NCI-H446 treated with DMSO at 0.1 percent for 48 hours (cell line): ENCODE measurements around the gene PDE8A.

Experiments
- DNase-seq: peaks from one replicate; lab custom pipeline; 2025; lab: John Stamatoyannopoulos, UW

PDE8A gene

DNA sequence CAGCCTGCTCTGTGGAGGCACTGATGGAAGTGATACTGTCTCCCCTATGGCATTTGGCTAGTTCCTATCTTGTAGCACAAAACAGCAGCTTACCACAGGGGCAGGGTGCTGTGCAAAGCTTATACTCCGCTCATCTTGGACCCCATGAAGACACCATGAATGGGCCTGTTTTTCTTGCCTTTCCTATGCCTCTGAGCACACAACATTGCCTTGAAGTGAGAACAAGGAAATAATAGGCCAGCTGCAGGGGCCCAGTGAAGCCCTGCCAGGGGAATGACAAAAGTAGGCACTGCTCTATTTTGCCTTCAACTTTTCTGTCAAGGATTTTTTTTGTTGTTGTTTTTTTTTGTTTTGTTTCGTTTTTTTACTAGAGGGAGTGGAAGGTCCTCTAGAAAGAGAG lies 110.3 kb downstream of the PDE8A start:
- DNase-seq = no peak

DNA sequence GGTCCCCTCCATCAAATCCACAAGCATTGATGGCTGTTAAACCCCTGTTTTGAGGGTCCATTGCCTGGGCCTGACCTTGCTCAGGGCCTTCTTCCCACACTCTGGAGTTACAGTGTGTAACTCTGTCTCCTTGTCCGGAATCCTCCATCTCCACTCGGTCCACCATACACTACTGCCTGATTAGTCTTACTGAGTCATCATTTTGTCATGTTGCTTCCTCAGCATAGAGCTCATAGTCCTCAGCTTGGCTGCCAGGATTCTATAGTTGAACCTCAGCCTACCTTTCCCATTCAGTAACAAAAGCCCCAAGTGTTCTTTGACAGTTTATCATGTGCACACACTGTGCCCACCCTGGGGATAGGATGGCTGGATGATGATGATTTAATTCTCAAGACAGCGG lies 113.0 kb downstream of the PDE8A start:
- DNase-seq = no peak

DNA sequence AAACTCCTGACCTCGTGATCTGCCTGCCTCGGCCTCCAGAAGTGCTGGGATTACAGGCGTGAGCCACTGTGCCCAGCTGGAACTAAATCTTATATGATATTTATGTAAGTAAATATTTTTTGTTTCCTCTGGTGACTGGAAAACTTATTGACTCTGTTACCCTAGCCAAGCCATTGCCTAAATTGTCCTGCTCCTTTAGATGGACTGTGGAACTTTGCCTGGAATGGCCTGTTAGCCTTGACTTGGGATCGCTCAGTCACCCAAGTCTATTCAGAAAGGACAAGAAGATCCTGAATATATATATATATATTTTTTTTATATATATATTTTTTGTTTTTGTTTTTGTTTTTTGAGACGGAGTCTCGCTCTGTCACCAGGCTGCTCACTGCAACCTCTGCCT lies 113.9 kb downstream of the PDE8A start:
- no peak for DNase-seq

DNA sequence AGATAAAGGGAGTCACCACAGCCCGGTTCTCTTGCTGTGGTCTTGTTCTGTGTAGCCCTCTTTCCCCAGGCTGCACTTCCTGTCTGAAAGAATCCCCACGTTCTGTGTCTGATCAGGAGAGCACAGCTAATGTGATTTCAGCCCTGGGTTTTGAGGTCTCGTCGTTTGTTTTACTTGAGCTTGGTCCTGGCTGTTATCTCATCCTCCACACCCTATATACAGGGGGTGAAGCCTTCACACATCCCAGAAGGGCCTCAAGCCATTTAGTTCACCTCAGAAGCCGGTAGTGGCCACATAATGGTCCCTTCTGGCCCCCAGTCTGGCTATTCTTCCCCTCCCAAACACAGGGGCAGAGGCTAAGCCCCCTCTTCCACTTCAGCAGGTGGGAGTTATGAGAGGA lies 115.6 kb downstream of the PDE8A start:
- no peak for DNase-seq

DNA sequence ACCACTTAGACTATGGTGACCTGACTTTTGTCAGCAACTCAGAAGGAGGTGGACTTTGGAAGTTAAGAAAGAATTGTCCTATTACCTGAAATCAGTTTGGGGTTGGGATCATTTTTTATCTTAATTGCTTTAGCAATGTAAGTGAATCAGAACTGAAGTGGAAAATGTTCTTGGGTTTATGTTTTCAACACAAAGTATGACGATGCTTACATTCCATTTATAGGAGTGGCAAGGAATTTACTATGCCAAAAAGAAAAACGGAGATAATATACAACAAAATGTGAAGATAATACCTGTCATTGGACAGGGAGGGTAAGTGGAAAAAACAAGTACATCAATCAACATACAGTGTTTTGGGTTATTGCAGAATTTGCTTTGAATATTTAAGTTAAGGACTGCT lies 116.1 kb downstream of the PDE8A start:
- no peak for DNase-seq

DNA sequence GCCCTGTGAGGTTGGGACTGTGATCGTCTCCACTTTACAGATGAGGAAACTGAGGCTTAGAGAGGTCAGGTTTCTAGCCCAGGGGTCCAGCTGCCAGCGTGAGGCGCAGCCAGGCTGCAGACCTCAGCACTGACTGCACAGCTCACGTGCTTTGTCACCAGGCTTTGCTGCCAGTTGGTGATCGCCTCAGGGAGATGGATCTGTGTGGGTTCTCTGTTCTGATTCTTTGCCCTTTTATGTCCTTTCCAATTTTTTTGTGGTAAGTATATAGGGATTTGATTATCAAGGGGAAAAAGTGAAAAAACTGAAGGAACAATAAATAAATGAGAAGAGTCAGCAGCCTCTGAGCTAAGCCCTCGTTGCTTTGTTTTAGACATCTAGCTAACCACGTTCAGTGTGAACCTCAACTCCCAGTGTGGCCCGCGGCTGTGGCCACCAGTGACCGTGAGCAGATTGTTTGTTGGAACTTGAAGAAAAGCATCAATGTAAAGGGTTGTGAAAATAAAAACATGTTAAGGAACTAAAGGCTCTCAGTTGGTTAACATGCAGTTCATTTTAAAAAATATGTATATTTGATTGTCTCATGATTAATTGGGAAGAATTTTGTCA lies 117.6 kb downstream of the PDE8A start:
- DNase-seq = no peak

DNA sequence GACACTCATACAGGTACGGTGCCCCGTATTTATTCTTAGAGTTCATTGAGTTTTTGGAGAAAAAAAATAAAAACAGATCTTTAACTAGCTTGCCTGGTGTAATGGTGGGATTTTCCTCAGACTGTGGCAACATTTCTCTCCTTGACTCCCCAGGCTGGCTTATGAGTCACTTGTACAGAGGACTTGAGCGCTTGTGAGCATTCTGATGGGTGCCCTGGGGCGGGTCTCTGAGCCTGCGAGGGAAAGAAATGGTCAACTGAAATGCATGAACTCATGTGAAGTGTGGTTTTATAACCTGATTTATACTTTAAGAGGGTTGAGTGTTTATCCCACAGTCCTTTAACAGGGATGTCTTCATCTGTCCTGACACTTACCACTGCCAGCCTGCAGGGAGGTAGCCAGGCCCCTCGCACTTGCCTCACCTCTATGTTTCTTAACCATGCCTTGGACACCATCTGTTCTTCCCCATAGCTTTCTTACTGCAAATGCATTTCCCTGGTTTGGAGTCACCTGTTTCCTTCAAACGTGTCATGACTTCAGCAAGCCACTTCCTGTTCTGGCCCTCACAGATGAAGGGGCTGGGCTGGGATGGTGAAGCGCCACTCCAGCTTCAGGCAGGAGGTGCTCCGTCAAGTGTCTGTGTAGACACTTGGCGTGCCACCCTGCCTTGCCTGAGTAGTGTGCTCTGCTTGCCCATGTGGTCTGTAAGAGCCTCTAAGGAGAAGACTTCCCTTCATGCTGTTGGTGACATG lies 118.7 kb downstream of the PDE8A start:
- no peak for DNase-seq

GRCh38 chr15:85104584-85104983 lies 122.9 kb downstream of the PDE8A start:
- no peak for DNase-seq

DNA sequence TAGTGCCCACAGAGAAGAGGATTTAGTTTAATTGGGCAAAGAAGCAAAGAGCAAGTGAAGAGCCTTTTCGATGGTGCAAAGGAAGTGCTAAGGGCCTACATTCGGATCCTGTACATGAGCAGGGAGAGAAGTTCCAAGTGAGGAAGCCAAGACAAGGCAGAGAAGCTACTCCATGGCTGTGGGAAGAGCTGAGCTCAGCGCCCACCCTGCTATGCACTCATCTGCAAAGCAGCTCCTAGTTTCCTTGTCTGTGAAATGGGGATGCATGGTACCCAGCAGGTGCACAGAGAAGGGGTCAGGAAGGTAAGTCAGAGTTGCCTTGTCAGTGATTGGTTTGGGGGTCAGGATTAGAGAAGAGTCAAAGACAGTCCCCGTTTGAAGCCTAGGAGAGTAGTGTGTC lies 126.5 kb downstream of the PDE8A start:
- no peak for DNase-seq

GRCh38 chr15:85109333-85109732 lies 127.7 kb downstream of the PDE8A start:
- DNase-seq = no peak

GRCh38 chr15:85112997-85113396 lies 131.3 kb downstream of the PDE8A start:
- DNase-seq = no peak

DNA sequence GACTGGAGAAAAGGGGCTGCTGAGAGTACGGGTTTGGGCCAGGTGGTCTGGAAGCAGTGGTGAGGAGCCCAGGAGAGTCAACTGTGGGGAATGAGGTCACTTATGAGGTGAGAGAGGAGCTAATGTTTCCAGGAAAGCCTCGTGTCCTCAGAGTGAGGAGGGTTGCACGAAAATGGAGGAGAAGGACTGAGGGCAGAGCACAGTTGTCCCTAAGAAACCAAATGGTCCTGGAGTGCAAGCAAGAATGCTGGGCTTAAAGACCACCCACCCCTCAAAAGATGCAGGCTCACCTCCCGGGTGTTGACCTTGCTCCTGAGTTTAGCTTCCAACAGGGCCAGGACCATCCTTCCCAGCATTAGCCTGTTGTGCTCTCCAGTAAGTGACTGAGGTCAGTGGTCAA lies 133.2 kb downstream of the PDE8A start:
- DNase-seq = no peak

DNA sequence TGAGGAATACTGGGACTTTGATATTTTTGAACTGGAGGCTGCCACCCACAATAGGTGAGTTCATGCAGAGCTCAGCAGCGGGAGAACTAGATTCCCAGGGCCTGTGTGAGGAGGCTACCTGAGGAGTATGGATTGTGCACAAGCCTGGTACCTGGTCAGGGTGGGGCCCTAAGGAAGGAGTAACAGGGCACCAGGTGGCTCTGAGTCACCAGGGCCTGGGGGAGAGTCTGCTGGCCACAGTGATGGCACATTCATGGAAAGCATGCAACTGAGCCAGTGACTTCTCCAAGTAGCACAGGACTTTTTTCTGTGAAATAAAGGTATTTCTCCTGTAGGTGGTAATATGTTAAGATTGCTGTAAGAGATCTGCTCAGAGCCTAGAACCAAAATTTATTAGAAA lies 134.4 kb downstream of the PDE8A start:
- no peak for DNase-seq

GRCh38 chr15:85116494-85116893 lies 134.8 kb downstream of the PDE8A start:
- no peak for DNase-seq

- DNase-seq = no peak
Observed at GRCh38 chr15:85116925-85117646, 135.4 kb downstream of the PDE8A start.

- no peak for DNase-seq
Observed at GRCh38 chr15:85118173-85118572, 136.5 kb downstream of the PDE8A start.

- no peak for DNase-seq
Observed at GRCh38 chr15:85118581-85118980, 136.9 kb downstream of the PDE8A start.

GRCh38 chr15:85120351-85121113 lies 138.9 kb downstream of the PDE8A start:
- no peak for DNase-seq

DNA sequence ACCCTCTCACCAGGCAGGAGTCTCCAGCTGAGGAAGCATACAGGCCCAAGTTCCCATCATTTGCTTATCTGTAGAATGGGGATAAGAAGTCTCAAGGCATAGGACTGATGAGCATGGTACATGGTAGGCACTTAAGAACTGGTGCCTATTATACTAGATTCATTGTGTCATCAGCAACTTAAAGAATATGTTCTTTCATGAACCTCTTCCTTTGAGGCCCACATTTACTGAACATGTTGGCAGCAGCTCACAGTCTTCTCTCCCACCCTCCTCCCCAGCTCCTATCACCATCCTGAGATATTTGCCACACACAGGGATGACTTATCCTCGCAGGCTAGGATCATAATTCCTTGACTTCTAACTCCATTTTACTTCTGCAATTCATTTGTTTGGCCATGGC lies 142.5 kb downstream of the PDE8A start:
- DNase-seq = no peak

GRCh38 chr15:85125056-85125661 lies 143.5 kb downstream of the PDE8A start:
- DNase-seq = no peak

DNA sequence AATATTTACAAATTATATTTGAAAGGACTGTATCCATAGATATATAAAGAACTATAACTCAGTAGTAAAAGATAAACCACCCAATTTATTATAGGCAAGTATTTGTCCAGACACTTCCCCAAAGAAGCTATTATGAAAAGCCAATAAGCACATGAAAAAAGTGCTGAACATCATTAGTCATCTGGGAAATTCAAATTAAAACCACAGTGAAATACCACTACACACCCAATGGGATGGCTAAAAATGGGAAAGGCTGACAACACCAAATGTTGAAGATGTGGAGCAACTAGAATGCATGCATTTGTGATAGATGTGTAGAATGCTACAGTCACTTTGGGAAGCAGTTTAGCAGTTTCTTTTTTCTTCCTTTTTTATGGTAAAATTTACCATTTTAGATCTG lies 147.0 kb downstream of the PDE8A start:
- DNase-seq = no peak

DNA sequence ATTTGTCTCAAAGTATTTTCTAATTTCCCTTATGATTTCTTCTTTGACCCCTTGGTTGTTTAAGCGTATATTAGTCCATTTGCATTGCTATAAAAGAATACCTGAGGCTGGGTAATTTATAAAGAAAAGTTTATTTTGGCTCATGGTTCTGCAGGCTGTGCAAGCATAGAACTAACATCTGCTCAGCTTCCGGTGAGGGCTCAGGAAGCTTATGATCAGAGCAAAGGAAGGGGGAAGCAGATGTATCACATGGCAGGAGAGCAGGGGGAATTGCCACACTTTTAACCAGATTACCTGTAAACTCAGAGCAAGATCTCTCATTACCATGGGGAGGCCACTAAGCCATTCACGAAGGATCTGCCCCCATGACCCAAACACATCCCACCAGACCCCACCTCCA lies 148.2 kb downstream of the PDE8A start:
- no peak for DNase-seq
